Trophoblast cell (in vitro differentiated cells and primary cell): Measurements from ENCODE around the gene CCDC9.

Experiments
- DNase-seq, 2 donors: peaks; one replicate each; pipeline ENCODE4 v3.0.0-alpha.2; 2016
- H2AFZ ChIP-seq: 2 replicates; pipeline ENCODE4 v1.6.1; 2013; ENCODE audit warnings: low read length, moderate library complexity, mild to moderate bottlenecking; ENCODE audit not compliant: insufficient read depth, poor library complexity
- H2AK5ac ChIP-seq: 2 replicates; pipeline ENCODE4 v1.6.1; 2013; ENCODE audit warnings: mild to moderate bottlenecking, low read length
- H2BK120ac ChIP-seq: 2 replicates; pipeline ENCODE4 v1.6.1; 2013; ENCODE audit warnings: low read length, mild to moderate bottlenecking, moderate library complexity; ENCODE audit not compliant: insufficient read depth, poor library complexity
- H2BK12ac ChIP-seq: 2 replicates; pipeline ENCODE4 v1.6.1; 2013; ENCODE audit warnings: mild to moderate bottlenecking, low read length, moderate library complexity
- H2BK5ac ChIP-seq: 2 replicates; pipeline ENCODE4 v1.6.1; 2013; ENCODE audit warnings: low read length, low read depth, moderate library complexity, mild to moderate bottlenecking; ENCODE audit not compliant: poor library complexity
- H3K14ac ChIP-seq: 2 replicates; pipeline ENCODE4 v1.6.1; 2013; ENCODE audit warnings: mild to moderate bottlenecking, low read length
- H3K18ac ChIP-seq: 2 replicates; pipeline ENCODE4 v1.6.1; 2013; ENCODE audit warnings: mild to moderate bottlenecking, low read length
- H3K23ac ChIP-seq: 2 replicates; pipeline ENCODE4 v1.6.1; 2013; ENCODE audit warnings: low read length
- H3K27ac ChIP-seq: 2 replicates; pipeline ENCODE4 v1.5.1; 2013; ENCODE audit warnings: low read depth, mild to moderate bottlenecking, inconsistent platforms, low read length, moderate library complexity
- H3K27me3 ChIP-seq: 2 replicates; pipeline ENCODE4 v1.6.1; 2013; ENCODE audit warnings: inconsistent platforms, mild to moderate bottlenecking, low read length, moderate library complexity; ENCODE audit not compliant: insufficient read depth
- H3K36me3 ChIP-seq, 2 experiments: 1 replicate in 1 of 2; 2 replicates in 1 of 2; pipeline ENCODE4 v1.6.1; 2013; ENCODE audit warnings: low read length in 2 of 2, mild to moderate bottlenecking in 2 of 2, moderate library complexity in 1 of 2; ENCODE audit not compliant: insufficient read depth in 2 of 2, control insufficient read depth in 1 of 2
- H3K4ac ChIP-seq: 2 replicates; pipeline ENCODE4 v1.6.1; 2013; ENCODE audit warnings: low read depth, mild to moderate bottlenecking, low read length, moderate library complexity
- H3K4me1 ChIP-seq, 2 experiments: 1 replicate in 1 of 2; 2 replicates in 1 of 2; pipeline ENCODE4 v1.6.1; 2013; ENCODE audit warnings: low read length in 2 of 2, mild to moderate bottlenecking in 2 of 2, moderate library complexity in 1 of 2; ENCODE audit not compliant: insufficient read depth in 2 of 2, control insufficient read depth in 1 of 2
- H3K4me2 ChIP-seq: 2 replicates; pipeline ENCODE4 v1.6.1; 2013; ENCODE audit warnings: inconsistent platforms, mild to moderate bottlenecking, low read length, moderate library complexity
- H3K4me3 ChIP-seq: 2 replicates; pipeline ENCODE4 v1.5.1; 2013; ENCODE audit warnings: mild to moderate bottlenecking, low read depth, low read length, inconsistent platforms
- H3K79me1 ChIP-seq: one replicate; pipeline ENCODE4 v1.6.1; 2013; ENCODE audit warnings: low read length
- H3K79me2 ChIP-seq: 2 replicates; pipeline ENCODE4 v1.6.1; 2013; ENCODE audit warnings: low read length, mild to moderate bottlenecking; ENCODE audit not compliant: control insufficient read depth, insufficient read depth, poor library complexity
- H3K9ac ChIP-seq: 2 replicates; pipeline ENCODE4 v1.6.1; 2013; ENCODE audit warnings: mild to moderate bottlenecking, low read length
- H3K9me3 ChIP-seq: 2 replicates; pipeline ENCODE4 v1.6.1; 2013; ENCODE audit warnings: low read depth, mild to moderate bottlenecking, control low read depth, inconsistent platforms, low read length; ENCODE audit not compliant: insufficient read depth
- H4K12ac ChIP-seq: 2 replicates; pipeline ENCODE4 v1.6.1; 2013; ENCODE audit warnings: low read depth, mild to moderate bottlenecking, low read length, moderate library complexity
- H4K8ac ChIP-seq: 2 replicates; pipeline ENCODE4 v1.6.1; 2013; ENCODE audit warnings: low read depth, mild to moderate bottlenecking, low read length, moderate library complexity
- H4K91ac ChIP-seq: one replicate; pipeline ENCODE4 v1.6.1; 2013; ENCODE audit warnings: low read depth, mild to moderate bottlenecking, low read length, moderate library complexity
- WGBS: extraction: QIAGEN DNeasy Blood & Tissue Kit; methylation state at CpG from one replicate; pipeline ENCODE4 v1.1.7; 2013; ENCODE audit warnings: missing lambda C conversion rate; ENCODE audit not compliant: insufficient read length, insufficient coverage; ENCODE audit errors: extremely low coverage; 5-methylcytosine and 5-hydroxymethylcytosine counted together

The CCDC9 gene

GRCh38 chr19:47273313-47274070 is 17.2 kb downstream of the CCDC9 start:
- H3K4ac ChIP-seq = peak overlapping the region; percentile 27
- H4K12ac ChIP-seq = peak overlapping the region; percentile 64
- DNase-seq = peak; percentile 89 to 91
- H3K23ac ChIP-seq = no peak overlapping the region
- H3K14ac ChIP-seq = peak overlapping the region; percentile 90
- H2AK5ac ChIP-seq = peak overlapping the region; percentile 37
- no peak overlapping the region for H2AFZ ChIP-seq
- H2BK5ac ChIP-seq = peak overlapping the region; percentile 76
- peak overlapping the region; percentile 95 for H4K91ac ChIP-seq
- H2BK120ac ChIP-seq = peak overlapping the region; percentile 65
- H2BK12ac ChIP-seq = no peak overlapping the region
- WGBS = no CpG with 5 or more reads among the region's 54 CpGs
- H3K27me3 ChIP-seq = no peaks in the 10 kb centered on the region
- H3K4me1 ChIP-seq = peaks cover 16 to 25% of the 10 kb centered on the region in 2 experiments
- peak overlapping the region; percentile 78 for H3K4me3 ChIP-seq
- H3K79me1 ChIP-seq = peaks cover 19% of the 10 kb centered on the region
- peak overlapping the region; percentile 96 for H3K9ac ChIP-seq
- peak overlapping the region; percentile 79 for H3K18ac ChIP-seq
- H3K36me3 ChIP-seq = peaks cover 24 to 30% of the 10 kb centered on the region in 2 experiments
- H3K27ac ChIP-seq = peak overlapping the region; percentile 97
- peaks cover 10% of the 10 kb centered on the region for H3K79me2 ChIP-seq
- H4K8ac ChIP-seq = peak overlapping the region; percentile 80
- H3K4me2 ChIP-seq = peak overlapping the region; percentile 90
- H3K9me3 ChIP-seq = peaks cover 3% of the 10 kb centered on the region

- no CpG with 5 or more reads among the region's 72 CpGs for WGBS
- DNase-seq = peak; percentile 91 to 96
- Histone ChIP-seq H4K91ac (peak within 1 kb of the TSS; percentile 95), H3K4me2 (peak within 1 kb of the TSS; percentile 90), H3K4me3 (peak within 1 kb of the TSS; percentile 79), H3K4me1 (peaks cover 16 to 25% of the 10 kb centered on the region in 2 experiments), H3K23ac (no peak within 1 kb of the TSS), H3K79me2 (peaks cover 10% of the 10 kb centered on the region), H3K14ac (peak within 1 kb of the TSS; percentile 97), H2BK12ac (no peak within 1 kb of the TSS), H3K27ac (peak within 1 kb of the TSS; percentile 97), H3K27me3 (no peaks in the 10 kb centered on the region), H3K18ac (peak within 1 kb of the TSS; percentile 97), H3K9ac (peak within 1 kb of the TSS; percentile 96), H3K4ac (peak within 1 kb of the TSS; percentile 85), H2BK120ac (peak within 1 kb of the TSS; percentile 96), H4K8ac (peak within 1 kb of the TSS; percentile 94), H3K36me3 (peaks cover 24 to 30% of the 10 kb centered on the region in 2 experiments), H3K79me1 (peaks cover 19% of the 10 kb centered on the region), H2AK5ac (peak within 1 kb of the TSS; percentile 84), H4K12ac (peak within 1 kb of the TSS; percentile 89), H2AFZ (peak within 1 kb of the TSS; percentile 97), H3K9me3 (peaks cover 3% of the 10 kb centered on the region), H2BK5ac (peak within 1 kb of the TSS; percentile 86)
These were observed 18.0 kb downstream of the CCDC9 start, which contains the start of gene INAFM1 for GRCh38 chr19:47274071-47274890. Gene INAFM1, plus strand, starts transcription at chr19:47274885. Its CDS starts 35 bp downstream, at chr19:47274920.

- H3K9me3 ChIP-seq = peaks cover 6% of the 10 kb centered on the region
- no peak overlapping the region for H2BK5ac ChIP-seq
- no peak overlapping the region for H2BK12ac ChIP-seq
- H3K18ac ChIP-seq = peak overlapping the region; percentile 73
- H2BK120ac ChIP-seq = no peak overlapping the region
- peak overlapping the region; percentile 33 for H4K8ac ChIP-seq
- no CpG with 5 or more reads among the region's 82 CpGs for WGBS
- no peak overlapping the region for H3K27ac ChIP-seq
- peak overlapping the region; percentile 61 for H2AFZ ChIP-seq
- peaks cover 18 to 24% of the 10 kb centered on the region in 2 experiments for H3K36me3 ChIP-seq
- peak overlapping the region; percentile 84 for H2AK5ac ChIP-seq
- DNase-seq = no peak
- peak overlapping the region; percentile 61 for H3K14ac ChIP-seq
- H3K4ac ChIP-seq = peak overlapping the region; percentile 9
- no peaks in the 10 kb centered on the region for H3K27me3 ChIP-seq
- no peak overlapping the region for H3K23ac ChIP-seq
- no peak overlapping the region for H4K91ac ChIP-seq
- peak overlapping the region; percentile 86 for H3K4me2 ChIP-seq
- H3K79me2 ChIP-seq = peaks cover 11% of the 10 kb centered on the region
- H3K4me1 ChIP-seq = peaks cover 16 to 25% of the 10 kb centered on the region in 2 experiments
- H3K79me1 ChIP-seq = peaks cover 19% of the 10 kb centered on the region
- peak overlapping the region; percentile 79 for H3K4me3 ChIP-seq
- H4K12ac ChIP-seq = peak overlapping the region; percentile 23
- H3K9ac ChIP-seq = no peak overlapping the region
These were observed 18.8 kb downstream of the CCDC9 start for GRCh38 chr19:47274891-47275761.
